Prostate gland (tissue), 2 donors: ENCODE measurements around the gene NEK4.

Source experiments
- CTCF ChIP-seq, 4 experiments: fragments of 200-600 bp in 2 of 4; fragments of 450-650 bp in 2 of 4; sonication (generic) in 2 of 4; IDR thresholded peaks; 1 replicate in 3 of 4; 2 replicates in 1 of 4; pipeline ENCODE4 v1.5.1; 2016 to 2019; ENCODE audit warnings: antibody characterized with exemption in 4 of 4, mild to moderate bottlenecking in 2 of 4, moderate library complexity in 2 of 4
- POLR2A ChIP-seq: fragments of 450-650 bp; IDR thresholded peaks from one replicate; pipeline ENCODE4 v1.6.1; 2016; ENCODE audit warnings: antibody characterized with exemption, mild to moderate bottlenecking
- POLR2AphosphoS5 ChIP-seq: sonication (generic); formaldehyde crosslinking; IDR thresholded peaks from one replicate; pipeline ENCODE4 v1.6.1; 2017; ENCODE audit warnings: antibody characterized with exemption

- TF ChIP-seq CTCF (IDR thresholded peaks at IDR 0.05), result no peak
- no peak for TF ChIP-seq POLR2A
- TF ChIP-seq POLR2AphosphoS5, result no peak
Measured at GRCh38 chr3:52795298-52795900, 24.7 kb upstream of the NEK4 start.
